Renal cortex interstitium (tissue), 3 donors: Measurements from ENCODE around the gene CLTB. TPM values are rescaled to one million over a fixed set of nuclear protein-coding genes. Genes with fewer than 3 reads are reported as not detected.

Source experiments
- polyA plus RNA-seq, 3 donors: library from polyadenylated mRNA; unstranded; fragments of 120-200 nt; gene quantifications; one replicate each; pipeline ENCODE4 v1.2.1, GENCODE V29; 2013; ENCODE audit not compliant: insufficient read length in 3 of 3

The CLTB gene
- polyA plus RNA-seq, 3 donors: 46.6 to 57.0 (median 54.7) TPM

Other genes starting within 250 kb of the CLTB start
- 10 to 100 TPM; 19.5 to 23.9 (median 20.9) TPM for gene SIMC1, start 178.1 kb downstream of the CLTB start, polyA plus RNA-seq
- 100 to 1,000 TPM; 148 to 154 (median 152) TPM for gene KIAA1191, start 54.8 kb downstream of the CLTB start, polyA plus RNA-seq
- gene ARL10, start 51.1 kb downstream of the CLTB start, polyA plus RNA-seq: 10 to 100 TPM; 11.8 to 15.9 (median 12.2) TPM
- 10 to 100 TPM; 28.1 to 32.4 (median 28.5) TPM for gene NOP16, start 27.9 kb downstream of the CLTB start, polyA plus RNA-seq
- gene HIGD2A, start 27.8 kb downstream of the CLTB start, polyA plus RNA-seq: 100 to 1,000 TPM in 2 of 3 donors, 10 to 100 TPM in 1; 98.0 to 120 (median 112) TPM
- 10 to 100 TPM; 47.2 to 50.4 (median 47.5) TPM for gene FAF2, start 31.8 kb upstream of the CLTB start, polyA plus RNA-seq
- 10 to 100 TPM; 42.6 to 81.9 (median 56.1) TPM for gene RNF44, start 120.9 kb upstream of the CLTB start, polyA plus RNA-seq
- 10 to 100 TPM; 21.5 to 25.8 (median 24.4) TPM for gene CDHR2, start 132.8 kb upstream of the CLTB start, polyA plus RNA-seq
- gene GPRIN1, start 193.6 kb upstream of the CLTB start, polyA plus RNA-seq: 1 to 10 TPM; 1.4 to 2.3 (median 2.2) TPM
- gene SNCB, start 214.0 kb upstream of the CLTB start, polyA plus RNA-seq: under 1 TPM in 1 of 3 donors, not detected in 2; 0.42 TPM
- gene EIF4E1B, start 214.1 kb upstream of the CLTB start, polyA plus RNA-seq: under 1 TPM in 1 of 3 donors, not detected in 2; 0.09 TPM
- gene TSPAN17, start 230.9 kb upstream of the CLTB start, polyA plus RNA-seq: 10 to 100 TPM; 27.7 to 36.1 (median 32.8) TPM